NCI-H146 treated with DMSO at 0.1 percent for 48 hours (cell line): ENCODE data around the gene NELL1.

ENCODE experiments used
- DNase-seq: peaks from one replicate; lab custom pipeline; 2025; ENCODE audit not compliant: unreplicated experiment; lab: John Stamatoyannopoulos, UW

NELL1 gene

GRCh38 chr11:20869123-20869522, 199.7 kb downstream of the NELL1 start:
- DNase-seq: no peak

GRCh38 chr11:20873054-20873453, 203.7 kb downstream of the NELL1 start:
- peak; percentile 84 for DNase-seq

- DNase-seq: no peak
Measured at GRCh38 chr11:20874358-20874757, 205.0 kb downstream of the NELL1 start.

GRCh38 chr11:20875889-20876288, 206.5 kb downstream of the NELL1 start:
- no peak for DNase-seq

DNA sequence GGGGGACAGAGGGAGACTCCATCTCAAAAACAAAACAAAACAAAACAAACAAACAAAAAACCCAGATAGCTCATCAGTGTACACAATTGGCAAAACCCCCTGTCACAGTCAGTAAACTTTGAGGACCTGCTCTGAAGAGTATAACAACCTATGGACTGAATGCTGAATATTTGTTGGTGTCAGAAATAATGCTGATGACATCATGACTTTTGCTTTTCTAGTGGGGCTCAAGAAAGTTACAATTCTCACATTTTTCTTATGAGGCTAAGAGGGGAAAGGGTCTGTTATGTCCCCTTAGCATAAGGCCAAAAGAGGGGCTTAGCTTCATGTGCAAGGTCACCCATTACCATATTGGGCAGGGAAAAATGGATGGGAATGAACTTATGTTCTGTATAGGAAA, 207.4 kb downstream of the NELL1 start:
- DNase-seq: no peak

DNA sequence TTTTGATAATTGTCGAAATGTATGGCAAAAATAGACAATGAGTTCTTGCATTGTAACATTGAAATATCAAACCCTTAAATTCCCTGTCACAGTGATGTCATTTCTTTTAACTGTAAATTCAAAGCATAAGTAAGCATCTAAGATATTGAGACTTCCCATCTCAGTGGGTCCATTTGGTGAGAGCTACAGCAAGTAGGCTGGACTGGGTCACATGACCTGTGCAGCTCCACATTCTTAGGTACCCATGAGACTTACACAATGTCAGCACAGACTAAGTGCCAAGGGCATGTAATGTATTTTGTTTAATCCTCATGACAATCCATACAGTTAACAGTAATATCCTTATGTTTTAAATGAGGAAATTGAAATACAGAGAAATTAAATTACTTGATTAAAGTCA, 210.7 kb downstream of the NELL1 start:
- no peak for DNase-seq

- no peak for DNase-seq
Measured at GRCh38 chr11:20881328-20882079, 212.1 kb downstream of the NELL1 start.

GRCh38 chr11:20887137-20887536, 217.8 kb downstream of the NELL1 start:
- DNase-seq: no peak

- DNase-seq: no peak
Measured at GRCh38 chr11:20894296-20894695, 224.9 kb downstream of the NELL1 start.

DNA sequence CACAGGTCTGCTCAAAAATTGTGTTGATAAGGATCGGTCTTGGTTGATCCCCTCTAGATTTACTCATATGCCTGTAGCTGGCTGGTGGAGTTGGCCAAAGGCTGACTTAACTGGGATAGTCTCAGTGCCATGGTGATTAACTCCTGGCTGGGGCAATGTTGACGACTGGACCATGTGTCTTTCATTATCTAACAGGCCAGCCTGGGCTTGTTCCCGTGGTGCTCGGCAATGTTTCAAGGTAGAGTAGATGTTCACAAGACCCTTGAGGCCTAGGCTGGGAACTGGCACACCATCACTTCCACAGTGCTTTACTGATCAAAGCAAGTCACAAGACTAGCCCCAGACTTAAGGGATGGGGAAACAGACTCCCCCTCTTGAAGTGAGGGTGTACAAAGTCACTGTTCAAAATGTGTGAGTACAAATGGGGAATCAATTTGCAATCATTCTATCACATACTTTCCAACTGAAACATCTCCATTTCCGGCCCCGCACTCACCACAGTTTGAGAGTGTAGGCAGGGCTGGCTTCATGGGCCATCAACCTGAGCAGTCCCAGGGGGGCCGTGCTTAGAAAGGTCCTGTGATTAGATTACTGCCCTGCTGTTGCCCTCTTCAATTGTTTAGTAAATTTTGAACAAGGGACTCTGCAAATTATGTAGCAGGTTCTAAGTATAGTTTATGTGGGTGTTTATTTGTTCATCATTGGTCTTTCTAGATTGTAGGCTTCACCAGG, 240.8 kb downstream of the NELL1 start:
- DNase-seq: no peak

GRCh38 chr11:20910733-20911132, 241.3 kb downstream of the NELL1 start:
- no peak for DNase-seq

GRCh38 chr11:20912065-20912821, 242.9 kb downstream of the NELL1 start:
- no peak for DNase-seq

DNA sequence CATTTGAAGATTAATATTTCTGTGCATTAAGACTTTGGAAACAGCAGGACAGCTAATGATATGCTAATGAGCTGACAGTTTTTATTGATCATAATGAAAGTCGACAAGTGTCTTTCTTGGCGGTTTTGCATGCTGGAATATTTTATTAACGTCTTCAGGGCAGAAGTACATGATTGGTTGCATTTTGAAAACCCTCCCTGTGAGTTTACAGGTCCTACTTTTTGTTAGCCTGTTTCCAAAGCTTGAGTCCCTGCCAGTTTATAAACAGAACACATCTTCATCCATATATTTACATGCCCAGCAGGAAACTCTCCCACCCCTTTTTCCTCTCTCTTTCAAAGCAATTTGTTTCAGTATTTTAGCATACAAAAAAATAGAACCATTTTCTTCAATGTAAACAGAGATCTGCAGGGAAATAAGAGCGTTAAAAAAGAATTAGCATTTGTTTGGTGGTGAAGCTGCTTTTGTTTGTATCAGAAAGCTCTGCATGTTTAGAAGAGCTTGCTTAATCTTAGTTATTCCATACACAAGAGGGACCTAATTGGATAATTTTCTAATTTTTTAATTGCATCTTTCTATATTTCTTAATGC, 243.6 kb downstream of the NELL1 start:
- peak; percentile 84 for DNase-seq

DNA sequence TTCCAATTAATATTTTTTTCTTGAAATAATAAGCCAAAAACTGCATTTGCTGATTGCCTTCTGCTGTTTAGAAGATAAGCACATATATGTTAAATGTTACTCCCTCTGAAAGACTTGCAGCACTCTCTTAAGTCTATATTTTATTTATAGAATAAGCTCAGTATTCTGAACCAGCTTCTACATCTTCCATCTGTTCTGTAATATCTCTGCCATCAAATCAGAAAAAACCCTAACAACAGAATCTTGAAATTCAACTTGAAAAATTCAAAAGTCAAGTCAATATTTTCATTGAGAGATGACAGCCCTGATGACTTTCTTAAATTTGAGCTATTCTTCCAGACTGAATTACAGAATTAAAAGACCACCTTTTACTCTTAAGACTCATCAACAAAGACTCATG, 247.9 kb downstream of the NELL1 start:
- DNase-seq: no peak

- DNase-seq: peak; percentile 75
Measured at GRCh38 chr11:20926799-20927540, 257.6 kb downstream of the NELL1 start.

DNA sequence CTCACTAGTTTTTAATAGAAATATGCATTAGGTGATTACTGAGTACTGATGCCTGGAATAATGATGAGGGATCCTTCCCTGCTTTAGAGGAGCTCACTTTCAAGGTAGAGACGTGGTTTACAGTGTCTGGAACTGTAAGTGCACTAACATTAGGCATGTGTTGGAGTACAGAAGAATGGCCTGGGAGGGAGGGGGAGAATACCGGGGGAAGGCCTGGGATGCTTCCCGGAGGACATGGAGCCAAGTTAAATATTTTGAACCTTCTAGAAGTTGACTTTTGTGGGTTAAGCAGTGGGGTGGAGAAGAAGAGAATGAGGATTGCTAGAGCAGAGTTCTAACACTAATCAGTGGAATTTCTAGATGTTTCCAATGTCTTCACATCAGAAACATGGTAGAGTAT, 261.6 kb downstream of the NELL1 start:
- DNase-seq: no peak

DNA sequence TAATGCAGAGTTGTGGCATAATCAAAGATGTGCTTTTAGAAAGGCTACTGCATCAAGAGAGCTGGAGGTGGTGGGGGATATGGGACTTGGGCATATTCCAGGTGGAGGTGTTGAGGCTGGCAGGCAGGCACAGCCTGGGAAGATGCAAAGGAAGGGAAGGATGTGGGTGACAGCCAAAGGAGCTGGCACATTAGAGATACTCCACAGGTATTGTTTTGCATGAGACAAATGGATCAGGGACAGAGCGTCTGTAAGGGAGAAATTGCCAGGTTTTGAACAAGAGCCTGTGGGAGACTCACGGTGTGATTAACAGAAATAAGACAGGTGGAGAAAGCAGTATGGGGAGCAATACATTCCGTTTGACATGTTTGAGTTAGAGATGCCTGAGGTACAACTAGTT, 263.7 kb downstream of the NELL1 start:
- no peak for DNase-seq

DNA sequence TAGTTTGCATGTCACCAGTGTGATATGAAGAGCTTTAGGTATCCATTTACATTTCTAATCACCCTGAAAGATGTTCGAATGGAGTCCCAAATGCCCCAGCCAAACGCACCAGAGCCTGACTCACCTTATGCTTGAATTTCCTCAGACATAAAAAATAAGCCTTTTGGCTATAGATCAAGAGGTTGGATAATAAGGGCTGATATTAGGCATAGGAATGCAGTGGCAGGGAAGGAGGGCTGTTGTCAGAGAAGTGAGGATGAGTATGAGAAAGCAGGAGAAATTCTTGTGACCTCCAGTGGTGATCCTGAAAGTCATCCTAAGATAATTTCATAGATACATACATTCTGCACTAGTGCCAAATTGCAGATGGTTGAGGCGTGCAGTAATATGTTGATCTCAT, 264.6 kb downstream of the NELL1 start:
- no peak for DNase-seq

- DNase-seq: no peak
Measured at GRCh38 chr11:20934516-20934915, 265.1 kb downstream of the NELL1 start.

- no peak for DNase-seq
Measured at GRCh38 chr11:20937826-20938225, 268.4 kb downstream of the NELL1 start.

DNA sequence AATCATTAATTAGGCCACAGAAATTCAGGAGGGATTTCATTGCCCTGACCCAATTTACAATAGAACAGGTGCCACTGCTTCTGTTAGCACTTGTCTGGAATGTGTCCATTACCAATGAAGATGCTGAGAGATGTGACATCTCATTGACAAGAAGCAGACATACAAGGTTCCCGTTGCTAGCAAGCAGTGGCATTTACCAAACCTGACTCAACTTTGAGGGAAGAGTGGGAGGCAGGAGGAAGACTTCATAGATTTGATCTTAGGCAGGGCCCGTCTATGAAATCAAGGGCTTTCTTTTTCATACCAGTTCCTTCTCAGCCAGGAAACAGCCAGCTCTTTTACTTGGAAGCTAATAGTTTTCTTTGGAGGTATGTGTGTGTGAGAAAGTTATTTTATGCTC, 280.2 kb downstream of the NELL1 start:
- no peak for DNase-seq
